Glutamatergic neuron (in vitro differentiated cells): ENCODE measurements around the gene NIT1. TPM values are rescaled to one million over a fixed set of nuclear protein-coding genes. Genes with fewer than 3 reads are reported as not detected.
A peak's percentile ranks its signal among the peaks of the same experiment; 100 is the strongest.

Experiments used
- DNase-seq: peaks from one replicate; pipeline ENCODE4 v3.0.0; 2022
- H3K27ac Mint-ChIP-seq: one replicate; pipeline ENCODE4 v1.8.0; 2020; ENCODE audit warnings: mild to moderate bottlenecking, mixed read lengths, inconsistent platforms; ENCODE audit not compliant: unreplicated experiment
- H3K27me3 Mint-ChIP-seq: one replicate; pipeline ENCODE4 v1.8.0; 2020; ENCODE audit warnings: mild to moderate bottlenecking, moderate library complexity, mixed read lengths, inconsistent platforms; ENCODE audit not compliant: unreplicated experiment
- H3K36me3 Mint-ChIP-seq: one replicate; pipeline ENCODE4 v1.8.0; 2020; ENCODE audit warnings: mild to moderate bottlenecking, mixed read lengths, inconsistent platforms; ENCODE audit not compliant: unreplicated experiment
- H3K4me1 Mint-ChIP-seq: one replicate; pipeline ENCODE4 v1.8.0; 2020; ENCODE audit warnings: mild to moderate bottlenecking, low read depth, mixed read lengths, inconsistent platforms; ENCODE audit not compliant: unreplicated experiment
- H3K4me3 Mint-ChIP-seq: one replicate; pipeline ENCODE4 v1.8.0; 2020; ENCODE audit warnings: mild to moderate bottlenecking, mixed read lengths, inconsistent platforms; ENCODE audit not compliant: unreplicated experiment
- H3K9me3 Mint-ChIP-seq: one replicate; pipeline ENCODE4 v1.8.0; 2020; ENCODE audit warnings: mild to moderate bottlenecking, moderate library complexity, mixed read lengths, inconsistent platforms; ENCODE audit not compliant: unreplicated experiment
- long read RNA-seq: library from polyadenylated mRNA; unstranded; transcript quantifications from one replicate; pipeline ENCODE4 v2.0.0, GENCODE V29; 2020; ENCODE audit not compliant: unreplicated experiment
- total RNA-seq: library from RNA; stranded (reverse); fragmentation: NEBNext Ultra II Directional; extraction: Animal tissue kit (Norgen Biotek cat#: 25700); gene quantifications from one replicate; pipeline ENCODE4 v1.2.1, GENCODE V29; 2021; ENCODE audit not compliant: unreplicated experiment
- TF ChIP-seq, protein P1 (sequence below): fragments of 200-600 bp; sonication (generic); IDR thresholded peaks from one replicate; pipeline ENCODE4 v1.5.0; 2021; ENCODE audit not compliant: partially characterized antibody, unreplicated experiment

The NIT1 gene, protein sequence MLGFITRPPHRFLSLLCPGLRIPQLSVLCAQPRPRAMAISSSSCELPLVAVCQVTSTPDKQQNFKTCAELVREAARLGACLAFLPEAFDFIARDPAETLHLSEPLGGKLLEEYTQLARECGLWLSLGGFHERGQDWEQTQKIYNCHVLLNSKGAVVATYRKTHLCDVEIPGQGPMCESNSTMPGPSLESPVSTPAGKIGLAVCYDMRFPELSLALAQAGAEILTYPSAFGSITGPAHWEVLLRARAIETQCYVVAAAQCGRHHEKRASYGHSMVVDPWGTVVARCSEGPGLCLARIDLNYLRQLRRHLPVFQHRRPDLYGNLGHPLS
- 40.2 TPM for total RNA-seq
- long read RNA-seq, transcript NIT1-203 (7 exons, 1,362 nt) = major isoform, 28 of 44 reads
- long read RNA-seq, partial matches to known transcripts = 2 of 44 reads
- long read RNA-seq, other reads (novel, unspliced or antisense) = 13 of 44 reads

DNA sequence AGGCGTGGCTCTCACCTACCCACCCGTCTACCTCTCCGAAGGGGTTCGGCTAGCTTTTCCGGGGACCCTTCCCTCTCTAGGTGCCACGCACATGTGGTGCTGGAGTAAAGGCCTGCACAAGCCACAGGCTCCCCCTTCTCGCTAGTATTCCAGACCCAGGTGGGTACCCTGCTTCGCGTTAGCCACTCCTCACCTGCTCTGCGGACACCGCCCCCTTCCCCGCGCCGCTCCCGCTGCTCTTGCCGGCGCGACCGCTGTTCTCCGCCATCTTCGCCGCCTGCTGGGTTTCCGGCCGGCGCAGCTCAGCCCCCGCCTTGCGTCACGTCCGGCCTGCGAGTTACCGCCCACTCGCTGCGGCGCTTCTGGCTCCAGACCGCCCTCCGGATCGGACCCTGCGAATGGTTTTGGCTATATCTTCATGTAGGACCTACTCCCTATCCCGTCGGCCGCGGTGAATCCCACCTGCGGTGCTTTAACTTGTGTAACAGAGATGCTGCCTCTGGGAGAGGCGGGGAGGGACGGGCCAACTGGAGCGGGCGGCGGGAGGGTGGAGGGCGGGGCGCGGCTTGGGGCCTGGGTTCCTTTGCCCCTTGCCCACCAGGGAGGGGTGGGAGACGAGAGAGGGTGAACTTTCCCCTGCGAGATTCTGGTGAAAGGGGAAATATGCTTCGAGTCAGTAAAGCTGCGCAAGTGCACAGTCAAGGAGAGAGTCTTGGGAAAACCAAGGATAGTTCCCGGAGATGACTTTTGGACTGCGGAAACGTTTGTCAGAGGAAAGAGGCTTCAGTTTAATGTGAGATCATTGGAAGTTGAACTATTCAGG is at the start of gene NIT1, which contains the start of gene PFDN2:
Gene NIT1, plus strand, starts transcription at position 347 of the 823 bp plus-strand sequence. Its CDS starts 72 bp downstream, at position 419.
Gene PFDN2, minus strand, starts transcription at position 279 of the 823 bp plus-strand sequence. Its CDS starts 11 bp downstream, at position 268.
- no peaks in the 10 kb centered on the region for H3K36me3 Mint-ChIP-seq
- H3K27me3 Mint-ChIP-seq = peaks cover 2% of the 10 kb centered on the region
- H3K4me1 Mint-ChIP-seq = peaks cover 3% of the 10 kb centered on the region
- TF ChIP-seq, protein P1, sequence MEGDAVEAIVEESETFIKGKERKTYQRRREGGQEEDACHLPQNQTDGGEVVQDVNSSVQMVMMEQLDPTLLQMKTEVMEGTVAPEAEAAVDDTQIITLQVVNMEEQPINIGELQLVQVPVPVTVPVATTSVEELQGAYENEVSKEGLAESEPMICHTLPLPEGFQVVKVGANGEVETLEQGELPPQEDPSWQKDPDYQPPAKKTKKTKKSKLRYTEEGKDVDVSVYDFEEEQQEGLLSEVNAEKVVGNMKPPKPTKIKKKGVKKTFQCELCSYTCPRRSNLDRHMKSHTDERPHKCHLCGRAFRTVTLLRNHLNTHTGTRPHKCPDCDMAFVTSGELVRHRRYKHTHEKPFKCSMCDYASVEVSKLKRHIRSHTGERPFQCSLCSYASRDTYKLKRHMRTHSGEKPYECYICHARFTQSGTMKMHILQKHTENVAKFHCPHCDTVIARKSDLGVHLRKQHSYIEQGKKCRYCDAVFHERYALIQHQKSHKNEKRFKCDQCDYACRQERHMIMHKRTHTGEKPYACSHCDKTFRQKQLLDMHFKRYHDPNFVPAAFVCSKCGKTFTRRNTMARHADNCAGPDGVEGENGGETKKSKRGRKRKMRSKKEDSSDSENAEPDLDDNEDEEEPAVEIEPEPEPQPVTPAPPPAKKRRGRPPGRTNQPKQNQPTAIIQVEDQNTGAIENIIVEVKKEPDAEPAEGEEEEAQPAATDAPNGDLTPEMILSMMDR = no peak
- peak; percentile 91 for DNase-seq
- H3K9me3 Mint-ChIP-seq = no peaks in the 10 kb centered on the region
- H3K27ac Mint-ChIP-seq = peak within 1 kb of the TSS; percentile 55
- H3K4me3 Mint-ChIP-seq = peak within 1 kb of the TSS; percentile 92

DNA sequence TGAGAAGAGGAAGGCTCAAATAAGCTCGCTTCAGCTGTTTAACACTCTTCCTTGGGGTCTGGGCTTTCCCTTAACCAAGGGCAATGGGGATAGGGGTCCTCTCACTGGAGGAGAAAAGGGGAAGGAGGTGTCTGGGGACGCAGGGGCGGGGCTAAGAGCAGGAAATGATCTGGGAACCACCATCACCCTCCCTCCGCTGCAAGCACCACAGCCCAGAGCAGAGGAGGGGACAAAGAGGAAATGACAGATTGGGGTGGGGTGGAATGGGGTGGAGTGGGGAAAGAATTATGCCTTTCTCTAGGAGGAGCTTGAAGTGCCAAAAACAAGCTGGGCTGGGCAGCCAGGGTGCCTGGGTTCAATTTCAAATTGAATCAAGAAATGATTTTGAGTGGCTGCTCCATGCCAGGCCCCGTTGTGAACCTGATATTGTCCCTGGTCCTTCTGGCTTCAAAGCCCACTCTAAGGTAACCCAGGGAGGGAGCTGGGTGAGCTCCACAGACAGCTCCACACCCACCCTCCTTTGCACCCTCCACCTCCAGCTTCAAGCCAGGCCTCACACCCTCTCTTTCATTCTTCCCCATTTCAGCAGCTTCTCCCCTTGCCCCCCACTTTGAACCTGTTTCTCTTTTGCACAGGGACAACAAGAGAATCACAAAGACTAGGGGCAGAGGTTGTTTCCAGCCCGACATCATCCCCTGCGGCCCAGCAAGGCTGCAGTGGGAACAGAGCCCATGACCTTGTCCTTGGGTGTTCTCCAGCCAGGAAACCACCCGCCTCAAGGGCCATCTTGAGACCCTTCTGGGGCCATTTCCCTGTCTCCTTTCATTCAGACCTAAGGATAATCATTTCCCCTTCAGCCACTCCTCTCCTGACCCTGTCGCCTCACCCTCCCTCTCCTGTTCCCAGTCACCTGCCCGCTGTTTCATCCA is 49.3 kb upstream of the NIT1 start:
- Mint-ChIP-seq H3K4me3 (no peak overlapping the region), H3K9me3 (peaks cover 2% of the 10 kb centered on the region), H3K27me3 (peaks cover 13% of the 10 kb centered on the region), H3K36me3 (peaks cover 6% of the 10 kb centered on the region), H3K27ac (no peak overlapping the region), H3K4me1 (peaks cover 2% of the 10 kb centered on the region)
- DNase-seq = no peak
- TF ChIP-seq, protein P1 = no peak

DNA sequence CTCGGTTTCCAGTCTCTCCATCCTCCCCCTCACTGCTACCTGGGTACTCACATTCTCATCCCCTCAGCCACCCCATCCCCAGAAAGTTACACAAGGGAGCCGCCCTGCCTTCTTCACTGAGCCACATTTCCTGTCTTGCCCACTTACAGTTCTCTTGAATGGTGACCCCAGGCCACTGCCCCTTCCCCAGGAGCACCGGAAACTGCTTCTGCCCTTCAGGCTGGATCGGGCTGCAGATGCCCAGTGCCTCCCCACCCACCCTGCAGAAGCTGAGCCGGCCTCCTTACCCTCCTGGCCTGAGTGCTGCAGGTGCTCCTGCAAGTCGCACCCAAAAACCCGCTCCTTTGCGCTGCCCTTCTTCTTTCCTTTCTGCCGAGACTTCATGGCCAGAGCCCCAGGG is 48.7 kb upstream of the NIT1 start:
- H3K4me1 Mint-ChIP-seq = no peaks in the 10 kb centered on the region
- H3K27me3 Mint-ChIP-seq = peaks cover 13% of the 10 kb centered on the region
- TF ChIP-seq, protein P1 = no peak
- no peak for DNase-seq
- H3K9me3 Mint-ChIP-seq = peaks cover 2% of the 10 kb centered on the region
- no peak overlapping the region for H3K27ac Mint-ChIP-seq
- peaks cover 6% of the 10 kb centered on the region for H3K36me3 Mint-ChIP-seq
- H3K4me3 Mint-ChIP-seq = no peak overlapping the region

DNA sequence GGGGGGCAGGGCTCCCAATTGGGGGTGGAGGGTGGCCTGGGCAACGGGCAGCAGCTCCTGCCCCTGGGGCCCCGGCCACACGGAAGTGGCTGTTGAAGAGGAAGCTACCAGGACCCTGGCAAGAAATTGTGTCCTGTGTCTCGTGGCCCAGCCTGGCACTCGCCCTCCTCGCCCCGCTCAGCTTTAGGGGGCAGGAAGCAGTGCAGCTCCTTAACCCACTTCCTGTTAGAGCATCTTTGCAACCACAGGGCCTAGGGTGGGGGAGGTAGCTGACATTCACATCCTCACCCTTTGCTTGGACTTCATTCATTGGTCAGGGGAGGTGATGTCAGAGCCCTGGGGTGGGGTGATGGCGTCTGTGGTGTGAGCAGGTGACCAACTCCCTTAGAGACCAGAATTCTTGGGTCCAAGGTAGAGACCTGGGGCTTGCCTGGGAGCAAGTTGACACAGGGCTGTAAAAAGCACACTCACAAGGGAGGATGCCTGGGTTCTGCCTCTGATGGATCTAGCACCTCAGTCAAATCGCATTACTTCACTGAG is 48.1 kb upstream of the NIT1 start, which contains the start of gene ARHGAP30:
Gene ARHGAP30, minus strand, starts transcription at position 161 of the 540 bp plus-strand sequence. CDS start 267 bp downstream, outside the sequence.
- Mint-ChIP-seq H3K4me3 (no peak within 1 kb of the TSS), H3K36me3 (peaks cover 6% of the 10 kb centered on the region), H3K27me3 (peaks cover 14% of the 10 kb centered on the region), H3K4me1 (no peaks in the 10 kb centered on the region), H3K27ac (no peak within 1 kb of the TSS), H3K9me3 (peaks cover 2% of the 10 kb centered on the region)
- TF ChIP-seq, protein P1 = no peak
- no peak for DNase-seq
